ENCODE data around the gene SORT1. TPM values are rescaled to one million over a fixed set of nuclear protein-coding genes. Genes with fewer than 3 reads are reported as not detected.

The SORT1 gene
- total RNA-seq, 3 donors from 2014 or later = 89.8 to 109 (median 107) TPM

GRCh38 chr1:109298666-109299557 lies 98.8 kb downstream of the SORT1 start:
- TF ChIP-seq, protein P1, sequence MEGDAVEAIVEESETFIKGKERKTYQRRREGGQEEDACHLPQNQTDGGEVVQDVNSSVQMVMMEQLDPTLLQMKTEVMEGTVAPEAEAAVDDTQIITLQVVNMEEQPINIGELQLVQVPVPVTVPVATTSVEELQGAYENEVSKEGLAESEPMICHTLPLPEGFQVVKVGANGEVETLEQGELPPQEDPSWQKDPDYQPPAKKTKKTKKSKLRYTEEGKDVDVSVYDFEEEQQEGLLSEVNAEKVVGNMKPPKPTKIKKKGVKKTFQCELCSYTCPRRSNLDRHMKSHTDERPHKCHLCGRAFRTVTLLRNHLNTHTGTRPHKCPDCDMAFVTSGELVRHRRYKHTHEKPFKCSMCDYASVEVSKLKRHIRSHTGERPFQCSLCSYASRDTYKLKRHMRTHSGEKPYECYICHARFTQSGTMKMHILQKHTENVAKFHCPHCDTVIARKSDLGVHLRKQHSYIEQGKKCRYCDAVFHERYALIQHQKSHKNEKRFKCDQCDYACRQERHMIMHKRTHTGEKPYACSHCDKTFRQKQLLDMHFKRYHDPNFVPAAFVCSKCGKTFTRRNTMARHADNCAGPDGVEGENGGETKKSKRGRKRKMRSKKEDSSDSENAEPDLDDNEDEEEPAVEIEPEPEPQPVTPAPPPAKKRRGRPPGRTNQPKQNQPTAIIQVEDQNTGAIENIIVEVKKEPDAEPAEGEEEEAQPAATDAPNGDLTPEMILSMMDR (IDR thresholded peaks at IDR 0.05) = no peak
- no peaks in the 10 kb centered on the region for H3K9me3 ChIP-seq
- H3K36me3 ChIP-seq (ENCODE audit: low read depth) = no peaks in the 10 kb centered on the region
- no peak overlapping the region for H3K4me3 ChIP-seq
- DNase-seq (no peak), ATAC-seq (no peak)
- no peaks in the 10 kb centered on the region for H3K4me1 ChIP-seq (ENCODE audit: low read depth)
- intact Hi-C loops (cut with DNase I, micrococcal nuclease) = no loop called here

DNA sequence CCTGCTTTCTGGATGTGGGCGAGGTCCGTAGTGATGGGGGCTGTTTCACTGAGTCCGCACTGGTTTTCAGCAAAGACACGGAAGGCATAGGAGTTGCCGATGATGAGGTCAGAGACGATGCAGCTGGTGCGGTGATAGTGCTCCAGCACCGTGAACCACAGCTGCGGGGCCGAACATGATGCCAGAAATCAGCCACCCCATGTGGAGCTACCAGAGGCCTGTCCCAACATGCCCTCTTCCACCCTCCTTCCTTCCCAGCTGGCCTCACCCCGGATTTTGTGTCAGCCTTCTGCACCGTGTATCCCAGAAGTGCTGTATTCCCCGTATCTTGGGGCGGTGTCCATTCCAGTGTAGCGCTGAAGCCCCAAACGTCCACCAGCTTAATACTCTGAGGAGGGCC lies 100.9 kb downstream of the SORT1 start:
- no peak for ATAC-seq
- intact Hi-C loops (cut with DNase I, micrococcal nuclease) = no loop called here
- Histone ChIP-seq H3K4me3 (no peak overlapping the region), H3K9me3 (no peaks in the 10 kb centered on the region), H3K36me3 (ENCODE audit: low read depth) (no peaks in the 10 kb centered on the region), H3K4me1 (ENCODE audit: low read depth) (no peaks in the 10 kb centered on the region)
- DNase-seq = no peak
- TF ChIP-seq, protein P1 (IDR thresholded peaks at IDR 0.05) = no peak

DNA sequence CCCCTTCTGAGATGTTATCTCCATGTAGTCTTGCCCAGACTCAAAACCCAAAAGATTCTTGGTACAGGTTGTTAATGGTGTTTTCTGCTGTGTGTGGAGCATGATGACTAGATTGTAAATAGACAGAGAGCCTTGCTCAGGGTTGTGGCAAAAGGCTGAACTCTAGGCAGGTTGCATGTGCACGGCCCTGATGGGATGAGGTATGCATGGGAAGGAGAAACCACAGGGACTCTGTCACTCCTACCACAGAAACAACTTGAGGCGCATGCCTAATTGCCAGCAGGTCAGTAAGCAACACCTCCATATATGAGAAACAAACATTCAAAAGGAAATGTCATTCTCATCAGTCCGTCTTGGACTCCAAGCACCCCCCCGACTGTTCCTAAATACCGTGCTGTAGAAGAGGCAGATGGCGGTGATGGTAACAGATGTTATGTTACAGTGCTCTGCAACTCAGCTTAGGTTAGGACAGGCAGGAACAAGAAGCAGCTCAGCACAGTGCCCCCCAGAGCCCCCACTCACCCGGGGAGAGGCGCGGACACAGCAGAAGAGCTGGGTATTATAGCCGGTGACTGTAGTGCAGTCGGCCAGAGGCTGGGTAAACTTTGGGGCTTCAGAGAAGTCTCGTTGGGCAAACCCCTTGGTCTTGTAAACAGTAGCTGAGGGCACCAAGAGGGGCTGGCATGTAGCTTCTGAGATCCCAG lies 101.9 kb downstream of the SORT1 start:
- ATAC-seq (no peak), DNase-seq (no peak)
- TF ChIP-seq, protein P1 (IDR thresholded peaks at IDR 0.05) = no peak
- Histone ChIP-seq H3K9me3 (no peaks in the 10 kb centered on the region), H3K4me3 (no peak overlapping the region), H3K4me1 (ENCODE audit: low read depth) (no peaks in the 10 kb centered on the region), H3K36me3 (ENCODE audit: low read depth) (no peaks in the 10 kb centered on the region)
- intact Hi-C loops (cut with DNase I, micrococcal nuclease) = no loop called here

- intact Hi-C loops (cut with DNase I, micrococcal nuclease) = no loop called here
- TF ChIP-seq, protein P1 (IDR thresholded peaks at IDR 0.05) = no peak
Observed at GRCh38 chr1:109294481-109294880, 103.2 kb downstream of the SORT1 start.

GRCh38 chr1:109293026-109293425 lies 104.7 kb downstream of the SORT1 start:
- intact Hi-C loops (cut with DNase I, micrococcal nuclease) = no loop called here
- ATAC-seq = no peak
- DNase-seq = no peak
- Histone ChIP-seq H3K4me1 (ENCODE audit: low read depth) (no peaks in the 10 kb centered on the region), H3K9me3 (no peaks in the 10 kb centered on the region), H3K36me3 (ENCODE audit: low read depth) (no peaks in the 10 kb centered on the region), H3K4me3 (no peak overlapping the region)
- TF ChIP-seq, protein P1 (IDR thresholded peaks at IDR 0.05) = no peak

More at GRCh38 chr1:109294481-109294880, 103.2 kb downstream of the SORT1 start:
- H3K4me3 ChIP-seq = no peak overlapping the region
- ATAC-seq (no peak), DNase-seq (no peak)
- H3K4me1 ChIP-seq (ENCODE audit: low read depth) = no peaks in the 10 kb centered on the region
- H3K9me3 ChIP-seq = no peaks in the 10 kb centered on the region
- no peaks in the 10 kb centered on the region for H3K36me3 ChIP-seq (ENCODE audit: low read depth)
